ENCODE results near the gene DLX5.
"Not testable (repeated sequence)": the region's sequence is repeated elsewhere in the genome, so short reads cannot be mapped to it uniquely, and the experiment has no call there.

DLX5 gene

DNA sequence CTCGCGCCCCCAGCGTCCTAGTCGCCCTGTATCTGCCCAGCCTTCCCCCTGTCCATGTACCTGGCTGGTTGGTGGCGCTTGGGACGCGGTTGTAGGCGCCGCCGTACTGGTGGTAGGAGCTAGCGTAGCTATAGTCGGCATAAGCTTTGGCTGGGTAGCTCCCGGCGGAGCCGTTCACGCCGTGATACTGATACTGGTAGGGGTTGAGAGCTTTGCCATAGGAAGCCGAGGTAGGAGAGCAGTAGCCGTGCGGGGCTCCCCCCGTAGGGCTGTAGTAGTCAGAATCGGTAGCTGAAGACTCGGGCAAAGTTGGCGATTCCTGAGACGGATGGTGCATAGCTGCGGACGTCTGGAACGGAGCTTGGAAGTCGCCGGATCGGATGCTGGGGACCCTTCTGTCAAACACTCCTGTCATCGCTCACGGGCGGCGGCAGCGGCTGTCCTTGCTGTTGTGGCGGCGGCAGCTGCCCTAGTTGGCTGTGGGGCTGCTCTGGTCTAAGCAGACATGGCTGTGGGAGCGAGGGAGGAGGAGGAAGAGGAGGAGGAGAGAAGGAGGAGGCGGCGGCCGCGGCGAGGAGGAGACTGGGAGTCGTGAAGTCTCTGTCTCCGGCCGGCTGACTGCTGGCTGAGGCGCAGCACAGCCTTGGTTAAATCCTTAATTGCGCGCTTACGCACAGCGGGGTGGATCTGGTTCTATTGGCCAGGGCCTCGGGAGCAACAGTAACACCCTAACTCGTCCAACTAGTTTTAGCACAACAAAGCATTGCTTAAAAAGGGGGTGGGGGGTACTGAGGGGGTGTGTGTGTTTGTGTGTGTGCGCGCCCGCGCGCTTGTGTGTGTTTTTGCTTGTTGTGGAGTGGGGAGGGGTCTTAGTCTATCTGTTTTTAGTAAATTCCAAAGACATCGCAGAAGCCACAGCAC lies at the start of gene DLX5:
Gene DLX5, minus strand, starts transcription at position 623 of the 921 bp plus-strand sequence. Its CDS starts 208 bp downstream, at position 415.
- peak; percentile 60 for DNase-seq (ENCODE audit: low spot score)

DNA sequence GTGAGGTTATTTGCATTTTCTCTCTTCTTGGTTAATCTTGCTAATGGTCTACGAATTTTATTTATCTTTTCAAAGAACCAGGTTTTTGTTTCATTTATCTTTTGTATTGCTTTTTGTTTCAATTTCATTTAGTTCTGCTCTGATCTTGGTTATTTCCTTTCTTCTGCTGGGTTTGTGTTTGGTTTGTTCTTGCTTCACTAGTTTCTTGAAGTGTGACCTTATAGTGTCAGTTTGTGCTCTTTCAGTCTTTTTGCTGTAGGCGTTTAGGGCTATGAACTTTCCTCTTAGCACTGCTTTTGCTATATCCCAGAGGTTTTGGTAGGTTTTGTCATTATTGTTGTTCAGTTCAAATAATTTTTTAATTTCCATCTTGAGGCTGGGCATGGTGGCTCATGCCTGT lies 47.4 kb upstream of the DLX5 start:
- DNase-seq (ENCODE audit: low spot score): not testable (repeated sequence)

GRCh38 chr7:97064972-97065587 lies 40.4 kb upstream of the DLX5 start:
- DNase-seq (ENCODE audit: low spot score): peak; percentile 68

DNA sequence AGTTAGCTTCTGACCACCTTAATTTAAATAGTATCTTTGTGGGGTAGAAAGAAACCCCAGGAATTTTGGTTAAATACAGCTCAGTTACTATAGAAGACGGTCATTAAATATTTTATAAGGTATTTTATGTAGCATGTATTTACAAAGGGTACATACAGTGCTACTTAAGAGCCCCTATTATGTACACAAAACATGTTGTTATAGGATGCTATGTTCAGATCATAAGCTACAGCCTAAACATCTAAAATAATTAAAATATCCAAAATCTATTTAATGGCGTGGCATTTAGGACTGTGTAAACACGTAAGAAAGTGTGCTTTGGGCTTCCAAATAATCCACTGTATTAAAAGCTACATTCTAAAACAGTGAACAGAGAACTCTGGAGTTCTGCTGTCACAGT lies 39.4 kb upstream of the DLX5 start:
- no peak for DNase-seq (ENCODE audit: low spot score)

DNA sequence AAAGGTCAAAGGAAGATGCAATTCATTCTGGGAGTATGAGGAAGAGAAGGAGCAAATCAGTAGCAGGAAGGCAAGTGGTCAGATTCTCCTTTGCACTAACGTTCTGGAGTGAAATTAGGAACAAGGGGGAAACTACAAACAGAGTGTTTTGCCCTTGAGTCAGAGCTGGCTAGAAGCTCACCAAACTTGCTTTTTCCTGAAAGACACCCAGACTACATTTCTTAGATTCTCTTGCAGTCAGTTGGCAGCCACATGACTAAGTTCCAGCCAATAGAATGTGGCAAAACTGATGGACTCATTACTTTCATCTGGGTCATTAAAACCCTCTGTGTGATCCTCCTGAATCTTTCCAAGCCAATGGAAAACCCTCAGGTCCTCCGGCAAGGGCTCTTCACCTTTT lies 18.6 kb upstream of the DLX5 start:
- DNase-seq (ENCODE audit: low spot score): peak; percentile 38

- DNase-seq (ENCODE audit: low spot score): no peak
These were observed 14.9 kb upstream of the DLX5 start for GRCh38 chr7:97039374-97040065.

GRCh38 chr7:97034213-97034852 lies 9.7 kb upstream of the DLX5 start:
- not testable (repeated sequence) for DNase-seq (ENCODE audit: low spot score)

DNA sequence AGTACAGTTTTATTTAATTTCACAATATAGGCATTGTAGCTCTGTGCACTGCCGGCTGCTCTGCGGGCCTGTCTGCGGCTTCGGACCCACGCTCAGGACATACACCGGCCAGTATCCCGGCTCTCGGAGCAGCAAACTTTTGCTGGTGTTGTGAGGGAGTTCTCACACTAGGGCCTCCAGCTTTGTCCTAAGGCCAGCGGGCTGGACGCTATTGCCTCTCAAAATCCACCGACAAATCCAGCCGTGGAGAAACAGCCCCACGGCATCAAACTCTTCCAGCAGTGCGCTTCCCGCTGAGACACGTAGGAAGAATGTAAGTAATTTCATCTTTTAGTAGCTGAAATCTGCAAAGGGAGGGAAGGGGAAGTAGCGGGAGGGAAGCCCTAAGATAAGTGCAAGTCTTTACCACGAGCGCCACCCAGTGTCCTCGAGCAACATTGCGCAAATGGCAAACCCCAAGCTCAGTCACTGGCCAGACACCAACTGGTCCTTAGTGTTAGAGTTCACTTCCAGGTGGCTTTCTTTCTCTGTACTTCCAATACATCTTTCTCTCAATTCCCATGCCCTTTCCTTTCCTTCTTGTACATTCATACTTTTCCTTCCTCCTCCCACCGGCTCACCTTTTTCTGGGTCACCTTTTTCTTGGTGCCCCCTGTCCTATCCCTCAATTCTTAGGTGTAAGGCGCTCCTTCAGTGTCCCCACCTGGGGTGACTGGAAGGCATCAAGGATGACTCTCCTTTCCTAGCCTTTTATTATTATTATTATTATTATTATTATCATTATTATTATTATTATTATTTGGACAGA lies 3.0 kb upstream of the DLX5 start:
- peak; percentile 89 for DNase-seq (ENCODE audit: low spot score)

GRCh38 chr7:97026715-97027426 lies 2.2 kb upstream of the DLX5 start:
- DNase-seq (ENCODE audit: low spot score): no peak

GRCh38 chr7:97025983-97026714 lies 1.5 kb upstream of the DLX5 start:
- no peak for DNase-seq (ENCODE audit: low spot score)

DNA sequence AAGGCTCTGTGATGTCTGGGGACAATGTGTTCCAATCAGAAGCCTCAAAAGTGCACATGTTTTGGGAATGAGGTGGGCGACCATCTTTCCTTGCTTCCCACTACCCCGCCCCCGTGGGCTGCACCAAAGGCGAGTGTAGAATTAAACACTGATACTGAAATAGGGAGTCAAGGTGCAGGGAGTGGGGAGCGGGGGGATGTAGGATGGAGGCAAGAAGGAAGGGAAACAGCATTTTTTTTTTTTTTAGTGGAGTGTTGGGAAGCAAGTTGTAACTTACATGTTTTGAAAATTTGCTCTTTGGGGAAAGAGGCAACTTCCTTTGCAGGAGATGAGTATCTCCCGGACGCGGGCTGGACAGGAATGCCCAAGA lies 484 bp upstream of the DLX5 start:
- DNase-seq (ENCODE audit: low spot score): no peak

DNA sequence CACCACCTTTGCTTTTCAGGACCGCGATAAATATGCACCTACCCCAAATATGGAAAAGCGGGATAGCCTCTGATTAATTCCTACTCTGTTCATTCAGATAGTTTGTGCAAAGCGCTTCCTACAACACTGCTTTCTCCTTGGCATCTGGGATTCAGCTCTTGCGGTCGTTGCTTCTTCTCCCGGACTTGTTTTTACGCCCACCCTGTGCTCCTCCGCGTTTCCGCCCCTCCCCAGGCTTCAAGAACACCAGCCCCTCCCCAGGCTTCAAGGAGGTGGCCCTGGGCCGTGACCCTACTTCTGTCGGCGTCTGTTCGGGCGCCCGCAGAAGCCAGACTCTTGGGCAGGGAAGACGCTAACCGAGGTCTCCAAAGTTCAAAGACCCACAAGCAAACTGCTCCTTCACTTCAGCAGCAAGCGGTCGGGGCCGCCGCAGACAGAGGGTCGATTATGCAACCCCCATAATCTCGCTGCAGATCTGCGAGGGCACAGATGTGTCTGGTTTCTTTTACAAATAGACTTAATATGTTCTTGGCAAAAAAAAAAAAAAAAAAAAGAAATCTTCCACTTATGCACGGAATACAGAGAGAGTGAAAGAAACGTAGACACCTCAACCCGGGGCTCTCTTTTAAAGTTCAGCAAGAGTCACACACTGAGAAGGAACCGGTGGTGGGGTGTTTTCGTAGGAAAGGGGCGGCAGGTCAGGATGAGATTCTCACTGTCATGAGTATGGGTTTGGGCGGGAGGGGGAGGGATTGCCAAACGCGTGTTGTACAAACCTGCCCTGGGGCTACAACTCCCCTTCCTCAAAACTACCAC lies 1.9 kb downstream of the DLX5 start:
- no peak for DNase-seq (ENCODE audit: low spot score)

DNA sequence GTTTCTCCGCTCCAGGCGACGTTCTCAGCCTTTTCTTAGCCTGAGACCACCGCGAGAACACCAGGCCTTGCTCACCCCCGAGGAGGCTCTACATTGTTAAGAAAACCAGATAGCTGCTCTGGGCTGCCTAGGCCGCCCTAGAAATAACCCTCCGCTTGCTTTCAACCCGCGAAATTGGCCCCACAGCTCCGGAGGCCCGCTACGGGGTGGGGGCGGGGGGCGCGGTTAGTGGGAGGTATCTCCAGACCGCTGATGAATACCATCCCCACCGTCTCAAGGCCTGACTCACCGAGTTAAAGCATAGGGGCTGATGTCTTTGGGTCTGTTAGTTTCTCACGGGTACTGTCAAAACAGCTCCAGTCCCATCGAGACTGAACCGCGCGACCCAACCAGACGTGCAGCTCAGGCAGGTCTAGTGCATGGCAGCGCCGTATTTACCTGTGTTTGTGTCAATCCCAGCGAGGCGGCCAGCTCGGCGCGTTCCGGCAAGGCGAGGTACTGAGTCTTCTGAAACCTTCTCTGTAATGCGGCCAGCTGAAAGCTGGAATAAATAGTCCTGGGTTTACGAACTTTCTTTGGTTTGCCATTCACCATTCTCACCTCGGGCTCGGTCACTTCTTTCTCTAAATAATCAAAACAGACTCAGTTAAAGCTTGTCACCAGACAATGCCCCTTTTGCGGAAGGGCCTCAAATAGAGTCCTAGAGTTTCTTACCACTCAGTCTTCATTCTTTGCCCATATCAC lies 2.7 kb downstream of the DLX5 start:
- no peak for DNase-seq (ENCODE audit: low spot score)

GRCh38 chr7:97020996-97021746 lies 3.5 kb downstream of the DLX5 start:
- DNase-seq (ENCODE audit: low spot score): no peak

GRCh38 chr7:97020601-97020995 lies 4.0 kb downstream of the DLX5 start:
- DNase-seq (ENCODE audit: low spot score): no peak

- DNase-seq (ENCODE audit: low spot score): no peak
These were observed 4.9 kb downstream of the DLX5 start for GRCh38 chr7:97019710-97020225.

DNA sequence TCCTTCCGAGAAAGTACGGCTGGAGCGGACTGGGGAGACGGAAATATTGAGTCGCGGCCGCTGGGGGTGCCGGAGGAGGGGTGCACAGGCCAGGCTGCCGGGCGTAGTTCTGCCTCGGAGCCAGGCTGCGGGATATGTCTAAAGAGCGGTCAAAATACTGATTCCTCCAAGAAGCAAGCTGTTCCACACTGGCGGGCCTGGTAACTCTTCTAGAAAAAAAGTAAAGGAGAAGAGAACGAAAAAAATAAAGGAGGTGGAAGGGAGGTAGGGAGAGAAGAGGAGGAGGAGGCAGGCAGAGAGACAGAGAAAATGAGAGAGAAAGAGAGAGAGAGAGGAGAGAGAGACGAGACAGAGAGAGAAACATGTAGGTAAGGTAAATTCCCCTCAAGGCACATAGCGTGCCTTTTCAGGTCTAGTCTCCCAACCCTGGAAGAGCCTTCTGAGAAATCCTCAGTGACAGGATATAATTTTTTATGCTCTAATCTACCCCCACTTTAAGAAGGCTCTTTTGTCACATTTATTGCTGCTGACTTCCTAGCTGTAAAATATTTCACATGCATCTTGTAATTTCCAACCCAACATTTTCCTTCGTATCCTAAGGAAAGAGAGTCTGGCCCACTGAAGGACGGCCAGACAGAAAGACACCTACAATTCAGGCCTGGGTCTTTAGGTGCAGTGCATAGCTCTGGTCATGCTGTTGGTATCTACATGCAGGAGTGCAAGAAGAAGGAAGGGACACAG lies 5.7 kb downstream of the DLX5 start:
- no peak for DNase-seq (ENCODE audit: low spot score)

Measured in AG20443 (cell line).